Stimulated activated naive CD4-positive, alpha-beta T cell treated with Interleukin-2 at 50 U/mL for 16 hours (primary cell): ENCODE results near the gene TEAD4.

Source experiments
- DNase-seq: peaks from one replicate; lab custom pipeline; 2025; lab: John Stamatoyannopoulos, UW

Gene TEAD4

DNA sequence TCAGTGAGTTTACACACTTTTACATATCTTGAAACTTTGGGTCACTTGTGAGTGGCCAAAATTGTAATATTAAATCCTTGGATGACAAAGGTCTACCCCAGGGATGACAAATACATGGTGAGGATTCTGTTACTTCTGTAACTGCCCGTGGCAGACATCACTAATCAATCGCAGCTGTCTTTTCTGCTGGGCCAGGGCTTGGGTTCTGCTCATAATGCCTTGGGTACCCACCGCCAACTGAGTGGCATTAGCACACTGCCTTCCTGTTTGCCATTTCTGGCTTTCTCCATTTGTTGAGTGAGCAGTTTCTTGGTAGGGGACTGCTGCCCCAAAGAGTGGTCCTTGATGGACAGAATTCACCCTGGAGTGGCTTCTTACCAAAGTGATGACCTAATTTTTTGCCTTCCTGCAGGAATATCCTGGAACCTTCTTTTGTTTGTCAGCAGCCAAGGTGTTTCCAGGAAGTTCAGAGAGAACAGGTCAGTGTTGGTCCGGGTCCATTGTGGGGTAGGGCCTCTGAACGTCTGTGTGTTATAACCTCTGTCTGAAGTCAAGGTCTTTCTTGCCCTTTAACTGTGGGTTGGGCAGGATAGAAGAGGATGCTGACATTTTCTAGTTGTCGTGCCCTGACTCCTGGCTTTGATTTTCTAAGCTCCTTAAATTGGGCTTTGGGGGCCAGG lies 124.2 kb downstream of the TEAD4 start:
- DNase-seq, result no peak

DNA sequence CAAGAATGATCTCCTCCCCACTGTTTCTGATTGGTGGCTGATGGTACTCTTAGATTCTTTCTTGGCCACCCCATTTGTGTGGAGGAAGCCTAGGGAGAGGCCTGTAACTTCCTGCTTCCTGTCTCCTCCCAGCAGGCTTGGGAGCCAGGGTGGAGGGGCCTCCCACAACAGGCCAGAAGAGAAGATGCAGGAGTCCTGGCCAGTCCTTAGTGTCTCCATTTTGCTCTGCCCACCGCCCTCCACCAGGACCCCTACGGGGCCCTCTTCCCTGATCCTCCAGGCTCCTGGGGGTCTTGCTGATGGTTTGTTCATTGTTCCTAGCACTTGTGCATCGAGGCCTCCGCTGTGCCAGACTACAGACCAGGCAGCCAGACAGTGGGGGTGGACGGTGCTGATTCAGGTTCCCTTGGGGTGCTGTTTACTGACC lies 124.7 kb downstream of the TEAD4 start:
- DNase-seq, result no peak

DNA sequence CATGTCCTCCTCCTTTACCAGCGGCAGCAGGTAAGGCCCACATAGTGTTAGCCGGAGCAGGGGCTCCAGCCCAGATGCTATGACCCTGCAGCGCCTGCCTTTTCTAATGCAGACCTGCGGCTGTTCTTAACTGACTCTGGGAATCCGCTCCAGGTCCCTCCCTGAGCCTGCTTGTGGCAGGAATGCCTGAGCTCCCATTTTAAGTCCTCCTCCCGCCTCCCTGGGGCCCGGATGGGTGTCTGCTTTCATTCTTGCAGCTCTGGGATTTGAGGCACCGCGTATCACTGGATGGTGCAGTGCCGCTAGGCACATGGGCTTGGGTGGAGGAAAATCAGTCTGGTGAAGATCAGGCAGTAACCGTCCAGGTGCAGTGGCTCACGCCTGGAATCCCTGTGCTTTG lies 125.5 kb downstream of the TEAD4 start:
- DNase-seq, result no peak

DNA sequence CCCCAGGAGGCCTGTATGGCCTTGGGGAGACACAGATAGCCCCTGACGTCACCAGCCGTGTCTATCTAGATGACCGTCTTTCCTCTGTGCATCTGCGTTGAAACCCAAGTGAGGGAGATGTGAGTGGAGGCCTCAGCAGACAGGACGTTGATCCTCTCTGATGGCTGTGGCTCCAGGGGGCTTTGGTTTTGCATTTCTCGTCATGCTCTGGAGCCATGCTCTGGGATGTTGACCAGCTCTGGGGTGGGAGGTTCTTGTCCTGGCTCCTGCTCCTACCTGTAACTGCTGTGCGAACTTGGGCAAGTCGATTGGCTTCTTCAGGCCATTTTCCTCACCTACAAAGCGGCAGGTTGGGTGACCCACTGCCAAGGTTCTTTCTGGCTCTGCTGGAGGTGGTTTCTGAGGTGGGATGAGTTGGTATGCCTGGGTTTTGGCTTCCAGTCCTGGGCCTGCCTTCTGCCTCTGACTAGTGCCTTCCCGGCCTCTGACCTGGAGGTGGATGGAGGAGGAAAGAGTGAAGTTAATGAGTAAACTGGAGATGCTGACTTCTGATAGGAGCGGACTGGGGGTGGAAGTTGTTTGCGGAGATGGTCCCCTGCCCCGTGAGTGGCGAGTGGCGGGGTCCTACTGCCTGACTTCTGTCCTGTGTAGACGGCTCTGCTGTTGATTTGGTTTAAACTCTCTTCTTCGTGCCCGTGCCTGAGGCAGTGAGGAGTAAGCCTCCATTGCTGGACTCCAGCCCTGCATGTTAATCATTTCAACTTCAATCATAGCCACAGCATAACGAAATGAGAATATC lies 126.3 kb downstream of the TEAD4 start:
- DNase-seq, result no peak

DNA sequence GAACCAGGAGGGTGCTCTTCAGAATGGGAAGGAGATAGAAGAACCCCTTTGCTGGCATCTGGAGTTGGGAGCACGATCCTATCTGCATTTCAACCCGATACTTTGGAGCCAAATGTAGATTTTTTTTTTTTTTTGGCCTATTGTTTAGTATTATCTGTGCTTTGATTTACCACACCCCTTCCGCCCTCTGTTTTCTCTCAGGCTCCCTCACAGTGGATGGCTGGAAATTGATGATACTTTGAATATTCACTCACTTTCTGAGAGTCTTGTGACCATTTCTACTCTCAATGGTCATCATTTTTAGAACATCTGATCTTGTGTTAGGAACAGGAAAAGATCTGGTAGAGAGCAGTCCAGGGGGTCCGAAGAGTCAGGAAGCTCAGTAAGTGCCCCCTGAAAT lies 127.0 kb downstream of the TEAD4 start:
- DNase-seq, result no peak

DNA sequence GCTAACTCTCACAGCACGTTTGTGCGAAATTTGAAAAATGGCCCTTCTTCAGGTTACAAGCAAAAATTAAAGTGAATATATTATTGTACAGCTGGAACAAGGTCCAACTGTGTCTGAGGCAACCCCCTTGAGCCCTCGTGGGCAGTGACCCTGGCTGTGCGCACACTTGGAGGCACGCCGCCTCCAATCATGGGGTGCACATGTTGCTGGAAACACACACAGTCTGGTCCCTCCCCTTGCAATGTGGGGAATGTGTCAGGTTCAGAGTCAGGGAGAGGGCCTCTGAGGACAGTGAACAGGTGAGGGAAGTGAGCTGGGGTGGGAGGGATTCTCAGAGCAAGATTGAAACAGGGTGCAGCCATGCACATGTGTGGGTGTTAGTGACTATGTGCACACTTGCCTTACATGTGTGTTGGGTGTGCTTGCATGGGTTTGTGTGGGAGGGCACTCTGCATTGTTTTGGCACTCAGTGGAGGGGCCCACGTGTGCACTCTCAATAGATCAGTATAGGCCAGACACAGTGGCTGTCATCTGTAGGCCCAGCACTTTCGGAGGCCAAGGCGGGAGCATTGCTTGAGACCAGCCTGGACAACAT lies 127.6 kb downstream of the TEAD4 start:
- no peak for DNase-seq

DNA sequence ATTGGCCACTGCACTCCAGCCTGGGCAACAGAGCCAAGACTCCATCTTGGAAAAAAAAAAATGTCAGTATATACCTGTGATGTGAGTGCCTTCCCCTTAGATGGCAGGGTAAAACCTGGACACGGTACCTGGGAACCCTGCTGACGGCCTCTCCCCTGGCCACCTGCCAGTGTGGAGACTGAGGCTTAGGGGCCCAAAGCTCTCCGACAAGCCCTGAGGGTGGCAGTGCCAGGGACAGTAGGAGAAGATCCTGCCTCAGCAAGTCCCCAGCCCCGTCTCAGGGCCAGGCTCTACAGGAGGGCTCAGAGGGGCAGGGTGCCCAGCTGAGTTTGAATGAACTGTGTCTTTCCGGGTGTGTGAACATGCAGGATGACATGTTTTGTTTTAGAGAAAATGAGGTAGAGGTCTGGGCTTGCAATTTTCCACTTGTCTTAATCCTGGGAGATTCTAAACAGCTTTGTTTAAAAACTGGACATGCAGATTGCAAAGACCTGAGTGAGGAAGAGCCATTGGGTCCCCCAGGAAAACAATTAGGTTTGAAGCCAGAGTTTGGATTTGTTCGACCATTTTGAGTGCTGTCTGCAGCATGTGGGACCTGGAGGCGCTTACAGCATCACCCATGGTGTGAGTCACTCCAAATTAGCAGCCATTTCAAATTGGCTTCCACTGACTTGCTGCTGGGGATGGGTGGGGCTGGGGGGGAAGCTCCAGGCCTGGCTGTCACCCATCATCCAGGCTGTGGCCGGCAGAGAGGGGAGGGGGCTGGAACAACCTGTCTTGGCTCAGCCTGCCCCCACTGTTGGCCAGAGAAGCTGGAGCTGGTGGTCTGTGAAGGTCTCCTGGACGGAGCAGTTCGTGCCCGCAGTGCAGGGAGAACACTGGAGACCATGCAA lies 128.8 kb downstream of the TEAD4 start:
- no peak for DNase-seq

DNA sequence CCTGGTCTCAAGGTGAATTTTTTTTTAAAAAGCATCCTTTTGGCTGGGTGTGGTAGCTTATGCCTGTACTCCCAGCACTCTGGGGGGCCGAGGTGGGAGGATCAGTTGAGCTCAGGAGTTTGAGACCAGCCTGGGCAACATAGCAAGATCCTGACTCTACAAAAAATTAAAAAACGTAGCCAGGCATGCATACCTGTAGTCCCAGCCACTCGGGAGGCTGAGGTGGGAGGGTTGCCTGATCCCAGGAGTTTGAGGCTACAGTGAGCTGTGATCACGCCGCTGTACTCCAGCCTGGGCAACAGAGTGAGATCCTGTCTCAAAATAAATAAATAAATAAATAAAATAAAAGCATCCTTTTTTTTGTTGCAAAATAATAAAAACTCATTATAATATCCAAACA lies 130.4 kb downstream of the TEAD4 start:
- DNase-seq, result no peak
